Measurements from ENCODE around the gene MAP9.

MAP9 gene

GRCh38 chr4:155392481-155393184 lies 15.9 kb upstream of the MAP9 start:
- H3K4me1 ChIP-seq (ENCODE audit: control extremely low read depth in 1 of 4, control insufficient read depth in 4 of 4, insufficient read depth in 4 of 4, low read length in 3 of 4), result no peaks in the 10 kb centered on the region
- H3K27me3 ChIP-seq (replicated peaks in 2 of 5; ENCODE audit: control insufficient read depth in 4 of 5, insufficient read depth in 5 of 5, low read length in 4 of 5), result no peaks in the 10 kb centered on the region
- no peaks in the 10 kb centered on the region for H3K9me3 ChIP-seq (ENCODE audit: control extremely low read depth in 1 of 5, control insufficient read depth in 4 of 5, insufficient read depth in 2 of 5, low read depth in 1 of 5, low read length in 4 of 5)
- no peak overlapping the region for H3K27ac ChIP-seq (ENCODE audit: insufficient read depth in 1 of 2, low read depth in 1 of 2, low read length in 2 of 2, poor library complexity in 1 of 2, severe bottlenecking in 2 of 2)
- no peak overlapping the region for H3K4me3 ChIP-seq (ENCODE audit: control insufficient read depth in 1 of 7, extremely low read depth in 1 of 7, insufficient read depth in 4 of 7, low read depth in 2 of 7, low read length in 6 of 7)
- no peaks in the 10 kb centered on the region for H3K36me3 ChIP-seq (ENCODE audit: control insufficient read depth in 4 of 4, insufficient read depth in 4 of 4, low read length in 3 of 4)
- CTCF ChIA-PET, result no interaction called here
- 79% methylated on average over 8 of the region's 8 CpGs for WGBS (ENCODE audit: insufficient coverage)
- DNase-seq, result peak in 1 of 3 donors; percentile 3
- POLR2A ChIA-PET, result no interaction called here

DNA sequence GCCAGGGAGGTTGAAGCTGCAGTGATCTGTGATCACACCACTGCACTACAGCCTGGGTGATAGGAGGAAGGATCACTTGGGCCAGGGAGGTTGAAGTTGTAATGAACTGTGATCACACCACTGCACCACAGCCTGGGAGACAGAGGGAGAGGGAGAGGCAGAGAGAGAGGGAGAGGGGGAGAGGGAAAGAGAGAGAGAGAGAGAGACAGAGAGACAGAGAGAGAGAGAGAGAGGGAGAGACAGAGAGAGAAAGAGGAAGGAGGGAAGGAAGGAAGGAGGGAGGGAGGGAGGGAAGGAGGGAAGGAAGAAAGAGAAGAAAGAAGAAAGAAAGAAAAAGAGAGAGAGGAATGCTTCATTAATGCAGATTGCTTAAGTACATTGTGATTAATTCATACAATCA lies 15.2 kb upstream of the MAP9 start:
- Histone ChIP-seq H3K4me1 (ENCODE audit: control extremely low read depth in 1 of 4, control insufficient read depth in 4 of 4, insufficient read depth in 4 of 4, low read length in 3 of 4) (no peaks in the 10 kb centered on the region), H3K27me3 (replicated peaks in 2 of 5; ENCODE audit: control insufficient read depth in 4 of 5, insufficient read depth in 5 of 5, low read length in 4 of 5) (no peaks in the 10 kb centered on the region), H3K27ac (ENCODE audit: insufficient read depth in 1 of 2, low read depth in 1 of 2, low read length in 2 of 2, poor library complexity in 1 of 2, severe bottlenecking in 2 of 2) (no peak overlapping the region), H3K36me3 (ENCODE audit: control insufficient read depth in 4 of 4, insufficient read depth in 4 of 4, low read length in 3 of 4) (no peaks in the 10 kb centered on the region), H3K4me3 (ENCODE audit: control insufficient read depth in 1 of 7, extremely low read depth in 1 of 7, insufficient read depth in 4 of 7, low read depth in 2 of 7, low read length in 6 of 7) (no peak overlapping the region), H3K9me3 (ENCODE audit: control extremely low read depth in 1 of 5, control insufficient read depth in 4 of 5, insufficient read depth in 2 of 5, low read depth in 1 of 5, low read length in 4 of 5) (no peaks in the 10 kb centered on the region)
- ChIA-PET CTCF (no interaction called here), POLR2A (no interaction called here)
- DNase-seq, result no peak

GRCh38 chr4:155388162-155388561 lies 11.4 kb upstream of the MAP9 start:
- Histone ChIP-seq H3K4me3 (ENCODE audit: control insufficient read depth in 1 of 7, extremely low read depth in 1 of 7, insufficient read depth in 4 of 7, low read depth in 2 of 7, low read length in 6 of 7) (no peak overlapping the region), H3K36me3 (ENCODE audit: control insufficient read depth in 4 of 4, insufficient read depth in 4 of 4, low read length in 3 of 4) (no peaks in the 10 kb centered on the region), H3K27me3 (replicated peaks in 2 of 5; ENCODE audit: control insufficient read depth in 4 of 5, insufficient read depth in 5 of 5, low read length in 4 of 5) (no peaks in the 10 kb centered on the region), H3K9me3 (ENCODE audit: control extremely low read depth in 1 of 5, control insufficient read depth in 4 of 5, insufficient read depth in 2 of 5, low read depth in 1 of 5, low read length in 4 of 5) (no peaks in the 10 kb centered on the region), H3K27ac (ENCODE audit: insufficient read depth in 1 of 2, low read depth in 1 of 2, low read length in 2 of 2, poor library complexity in 1 of 2, severe bottlenecking in 2 of 2) (no peak overlapping the region), H3K4me1 (ENCODE audit: control extremely low read depth in 1 of 4, control insufficient read depth in 4 of 4, insufficient read depth in 4 of 4, low read length in 3 of 4) (no peaks in the 10 kb centered on the region)
- no peak for DNase-seq
- ChIA-PET POLR2A (no interaction called here), CTCF (no interaction called here)
- 89% methylated on average over 5 of the region's 5 CpGs for WGBS (ENCODE audit: insufficient coverage)

GRCh38 chr4:155383541-155383940 lies 6.8 kb upstream of the MAP9 start:
- no peaks in the 10 kb centered on the region for H3K27me3 ChIP-seq (replicated peaks in 2 of 5; ENCODE audit: control insufficient read depth in 4 of 5, insufficient read depth in 5 of 5, low read length in 4 of 5)
- ChIA-PET CTCF (no interaction called here), POLR2A (no interaction called here)
- no peak overlapping the region for H3K27ac ChIP-seq (ENCODE audit: insufficient read depth in 1 of 2, low read depth in 1 of 2, low read length in 2 of 2, poor library complexity in 1 of 2, severe bottlenecking in 2 of 2)
- H3K36me3 ChIP-seq (ENCODE audit: control insufficient read depth in 4 of 4, insufficient read depth in 4 of 4, low read length in 3 of 4), result no peaks in the 10 kb centered on the region
- no peaks in the 10 kb centered on the region for H3K9me3 ChIP-seq (ENCODE audit: control extremely low read depth in 1 of 5, control insufficient read depth in 4 of 5, insufficient read depth in 2 of 5, low read depth in 1 of 5, low read length in 4 of 5)
- H3K4me1 ChIP-seq (ENCODE audit: control extremely low read depth in 1 of 4, control insufficient read depth in 4 of 4, insufficient read depth in 4 of 4, low read length in 3 of 4), result no peaks in the 10 kb centered on the region
- 94% methylated on average over 4 of the region's 4 CpGs for WGBS (ENCODE audit: insufficient coverage)
- no peak overlapping the region for H3K4me3 ChIP-seq (ENCODE audit: control insufficient read depth in 1 of 7, extremely low read depth in 1 of 7, insufficient read depth in 4 of 7, low read depth in 2 of 7, low read length in 6 of 7)
- no peak for DNase-seq

GRCh38 chr4:155377276-155377675 lies 511 bp upstream of the MAP9 start:
- WGBS (ENCODE audit: insufficient coverage), result no CpG with 5 or more reads among the region's 3 CpGs
- Histone ChIP-seq H3K9me3 (ENCODE audit: control extremely low read depth in 1 of 5, control insufficient read depth in 4 of 5, insufficient read depth in 2 of 5, low read depth in 1 of 5, low read length in 4 of 5) (no peaks in the 10 kb centered on the region), H3K4me1 (ENCODE audit: control extremely low read depth in 1 of 4, control insufficient read depth in 4 of 4, insufficient read depth in 4 of 4, low read length in 3 of 4) (peaks cover 0 to 14% (median 5%) of the 10 kb centered on the region in 4 experiments), H3K36me3 (ENCODE audit: control insufficient read depth in 4 of 4, insufficient read depth in 4 of 4, low read length in 3 of 4) (peaks cover 0 to under 1% (median 0%) of the 10 kb centered on the region in 4 experiments), H3K27ac (ENCODE audit: insufficient read depth in 1 of 2, low read depth in 1 of 2, low read length in 2 of 2, poor library complexity in 1 of 2, severe bottlenecking in 2 of 2) (no peak overlapping the region), H3K27me3 (replicated peaks in 2 of 5; ENCODE audit: control insufficient read depth in 4 of 5, insufficient read depth in 5 of 5, low read length in 4 of 5) (no peaks in the 10 kb centered on the region), H3K4me3 (ENCODE audit: control insufficient read depth in 1 of 7, extremely low read depth in 1 of 7, insufficient read depth in 4 of 7, low read depth in 2 of 7, low read length in 6 of 7) (peak overlapping the region in 5 of 7 experiments; percentile 73 to 90 (median 87))
- DNase-seq, result no peak
- ChIA-PET CTCF (no interaction called here), POLR2A (no interaction called here)

DNA sequence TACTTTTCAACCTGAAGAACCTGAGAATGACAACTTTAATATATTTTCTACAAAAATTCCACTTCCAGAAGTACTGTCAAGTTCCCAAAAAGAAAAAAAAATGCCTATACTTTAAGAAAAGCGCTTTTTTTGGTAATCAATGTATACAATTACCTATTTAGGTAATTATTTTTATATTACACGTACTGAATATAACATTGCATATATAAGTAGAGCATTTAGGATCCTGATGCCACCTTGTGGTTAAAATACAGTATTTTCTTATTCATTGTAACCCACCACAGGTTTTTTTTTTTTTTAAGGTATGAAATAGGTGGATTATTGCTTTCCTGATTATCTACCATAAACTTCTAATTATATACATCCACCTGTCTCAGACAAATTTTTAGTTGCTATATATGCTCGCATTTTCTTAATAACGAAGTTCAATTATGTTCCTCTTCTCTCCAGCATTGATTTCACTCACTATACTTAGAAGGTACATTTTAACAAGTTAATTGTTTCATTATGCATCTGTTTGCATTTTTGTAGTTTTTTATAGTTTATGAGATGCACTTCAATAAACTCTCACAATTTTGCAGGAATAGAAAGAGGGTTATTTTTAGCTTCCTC lies 5.2 kb downstream of the MAP9 start:
- H3K4me3 ChIP-seq (ENCODE audit: control insufficient read depth in 1 of 7, extremely low read depth in 1 of 7, insufficient read depth in 4 of 7, low read depth in 2 of 7, low read length in 6 of 7), result no peak overlapping the region
- no peaks in the 10 kb centered on the region for H3K9me3 ChIP-seq (ENCODE audit: control extremely low read depth in 1 of 5, control insufficient read depth in 4 of 5, insufficient read depth in 2 of 5, low read depth in 1 of 5, low read length in 4 of 5)
- peaks cover 0 to 13% (median 5%) of the 10 kb centered on the region in 4 experiments for H3K4me1 ChIP-seq (ENCODE audit: control extremely low read depth in 1 of 4, control insufficient read depth in 4 of 4, insufficient read depth in 4 of 4, low read length in 3 of 4)
- H3K27me3 ChIP-seq (replicated peaks in 2 of 5; ENCODE audit: control insufficient read depth in 4 of 5, insufficient read depth in 5 of 5, low read length in 4 of 5), result no peaks in the 10 kb centered on the region
- ChIA-PET POLR2A (no interaction called here), CTCF (interaction anchor here (1.0 kb wide), 1 partner anchor 581 kb away, joined by 3 read pairs; no protein-coding TSS in a partner anchor)
- WGBS (ENCODE audit: insufficient coverage), result no CpG with 5 or more reads among the region's 4 CpGs
- H3K36me3 ChIP-seq (ENCODE audit: control insufficient read depth in 4 of 4, insufficient read depth in 4 of 4, low read length in 3 of 4), result peaks cover 0 to 3% (median 2%) of the 10 kb centered on the region in 4 experiments
- no peak overlapping the region for H3K27ac ChIP-seq (ENCODE audit: insufficient read depth in 1 of 2, low read depth in 1 of 2, low read length in 2 of 2, poor library complexity in 1 of 2, severe bottlenecking in 2 of 2)
- peak; percentile 38 to 64 (median 61) for DNase-seq

GRCh38 chr4:155367608-155368007 lies 9.2 kb downstream of the MAP9 start:
- Histone ChIP-seq H3K9me3 (ENCODE audit: control extremely low read depth in 1 of 5, control insufficient read depth in 4 of 5, insufficient read depth in 2 of 5, low read depth in 1 of 5, low read length in 4 of 5) (peaks cover 0 to 3% (median 0%) of the 10 kb centered on the region in 5 experiments), H3K27me3 (replicated peaks in 2 of 5; ENCODE audit: control insufficient read depth in 4 of 5, insufficient read depth in 5 of 5, low read length in 4 of 5) (no peaks in the 10 kb centered on the region), H3K4me1 (ENCODE audit: control extremely low read depth in 1 of 4, control insufficient read depth in 4 of 4, insufficient read depth in 4 of 4, low read length in 3 of 4) (peaks cover 0 to 2% (median 0%) of the 10 kb centered on the region in 4 experiments), H3K27ac (ENCODE audit: insufficient read depth in 1 of 2, low read depth in 1 of 2, low read length in 2 of 2, poor library complexity in 1 of 2, severe bottlenecking in 2 of 2) (no peak overlapping the region), H3K4me3 (ENCODE audit: control insufficient read depth in 1 of 7, extremely low read depth in 1 of 7, insufficient read depth in 4 of 7, low read depth in 2 of 7, low read length in 6 of 7) (no peak overlapping the region), H3K36me3 (ENCODE audit: control insufficient read depth in 4 of 4, insufficient read depth in 4 of 4, low read length in 3 of 4) (peaks cover 0 to 7% (median 3%) of the 10 kb centered on the region in 4 experiments)
- peak in 2 of 3 donors; percentile 18 to 21 for DNase-seq
- CTCF ChIA-PET, result interaction anchor here (0.6 to 1.1 kb wide), 2 partner anchors 9 to 730 kb away, joined by 3 read pairs; partner anchors contain the start of gene MAP9
- 100% methylated on average over 1 of the region's 2 CpGs for WGBS (ENCODE audit: insufficient coverage)
- POLR2A ChIA-PET, result interaction anchor here (0.6 kb wide), 1 partner anchor 425 kb away, joined by 3 read pairs; no protein-coding TSS in a partner anchor
